Upper lobe of left lung (tissue), 6 donors: ENCODE data around the gene RALGDS. TPM values are rescaled to one million over a fixed set of nuclear protein-coding genes. Genes with fewer than 3 reads are reported as not detected.
"Not testable (repeated sequence)": the region's sequence is repeated elsewhere in the genome, so short reads cannot be mapped to it uniquely, and the experiment has no call there.

Experiments
- ATAC-seq, 2 donors: fragments of 200-7000 bp; cut with Tn5 transposase; one replicate each; pipeline ENCODE4 v1.9.1; 2022; ENCODE audit warnings: mild to moderate bottlenecking in 2 of 2, moderate library complexity in 2 of 2; ENCODE audit not compliant: low FRiP score in 2 of 2
- DNase-seq, 2 donors: peaks; one replicate each; pipeline ENCODE4 v3.0.0-alpha.2; 2019 to 2020
- H3K27ac ChIP-seq, 4 donors: fragments of 200-600 bp; sonication (generic); one replicate each; pipeline ENCODE4 v1.5.1; 2016 to 2019
- H3K27me3 ChIP-seq, 4 donors: fragments of 200-600 bp; sonication (generic); one replicate each; pipeline ENCODE4 v1.5.1; 2017 to 2019
- H3K36me3 ChIP-seq, 4 donors: fragments of 200-600 bp; sonication (generic); one replicate each; pipeline ENCODE4 v1.5.1; 2016 to 2019
- H3K4me1 ChIP-seq, 4 donors: fragments of 200-600 bp; sonication (generic); one replicate each; pipeline ENCODE4 v1.5.1; 2018 to 2019
- H3K4me3 ChIP-seq, 4 donors: fragments of 200-600 bp; sonication (generic); one replicate each; pipeline ENCODE4 v1.5.1; 2017 to 2019; ENCODE audit warnings: mild to moderate bottlenecking in 2 of 4, moderate library complexity in 1 of 4
- H3K9me3 ChIP-seq, 4 donors: fragments of 200-600 bp; sonication (generic); one replicate each; pipeline ENCODE4 v1.5.1; 2018 to 2019
- CTCF ChIP-seq, 6 experiments: fragments of 450-650 bp in 4 of 6; fragments of 200-600 bp in 2 of 6; sonication (generic) in 2 of 6; IDR thresholded peaks; one replicate each; pipeline ENCODE4 v1.5.1; 2016 to 2019; ENCODE audit warnings: antibody characterized with exemption in 6 of 6
- EP300 ChIP-seq, 4 donors: sonication (generic); formaldehyde crosslinking; IDR thresholded peaks; one replicate each; pipeline ENCODE4 v1.5.1; 2017; ENCODE audit warnings: antibody characterized with exemption in 4 of 4, control low read depth in 2 of 4
- POLR2A ChIP-seq, 4 donors: fragments of 450-650 bp; IDR thresholded peaks; one replicate each; pipeline ENCODE4 v1.5.1; 2016 to 2017; ENCODE audit warnings: antibody characterized with exemption in 4 of 4, mild to moderate bottlenecking in 2 of 4
- POLR2AphosphoS5 ChIP-seq, 2 donors: sonication (generic); formaldehyde crosslinking; IDR thresholded peaks; one replicate each; pipeline ENCODE4 v1.5.1; 2017; ENCODE audit warnings: antibody characterized with exemption in 2 of 2
- WGBS, 2 donors: methylation state at CpG; one replicate each; pipeline ENCODE4 v1.1.5; 2017 to 2018; 5-methylcytosine and 5-hydroxymethylcytosine counted together
- total RNA-seq, 6 donors: library from RNA; depleted of rRNA in 4 of 6; stranded (reverse); fragments of >200 nt in 4 of 6; gene quantifications; one replicate each; pipeline versions ENCODE4 v1.1.0 to v1.2.1, GENCODE V29; 2016 to 2021
- donor health status: DM: no; HTN: no; CAD: no; lungs with moderate emphysema.
- donor health status: DM: no; HTN: yes; CAD: no; lungs with severe emphysema.

Gene RALGDS
- total RNA-seq, 6 donors from 2014 or later: 57.1 to 117 (median 88.9) TPM

- H3K27ac ChIP-seq, H3K4me3 ChIP-seq, H3K9me3 ChIP-seq, DNase-seq, ATAC-seq, H3K27me3 ChIP-seq: not testable (repeated sequence)
- peaks cover 0 to 24% (median 20%) of the 10 kb centered on the region in 4 donors for H3K36me3 ChIP-seq
- peaks cover 0 to 11% (median 4%) of the 10 kb centered on the region in 4 donors for H3K4me1 ChIP-seq
- 40 to 59% methylated on average over 7 to 13 of the region's 14 CpGs for WGBS, 2 donors
Observed at GRCh38 chr9:133061019-133061763, 59.8 kb downstream of the RALGDS start.

- Histone ChIP-seq H3K9me3 (no peaks in the 10 kb centered on the region), H3K27ac (no peak overlapping the region), H3K4me3 (no peak overlapping the region), H3K27me3 (no peaks in the 10 kb centered on the region), H3K4me1 (peaks cover 0 to 11% (median 4%) of the 10 kb centered on the region in 4 donors), H3K36me3 (peaks cover 0 to 31% (median 28%) of the 10 kb centered on the region in 4 donors)
- no peak for TF ChIP-seq POLR2A (IDR thresholded peaks at IDR 0.05)
- TF ChIP-seq EP300 (IDR thresholded peaks at IDR 0.05): no peak
- TF ChIP-seq POLR2AphosphoS5 (IDR thresholded peaks at IDR 0.05): no peak
- no peak for TF ChIP-seq CTCF (IDR thresholded peaks at IDR 0.05)
- 40 to 44% methylated on average over 6 of the region's 6 CpGs for WGBS, 2 donors
- DNase-seq (no peak), ATAC-seq (no peak)
Observed at GRCh38 chr9:133060417-133060841, 60.6 kb downstream of the RALGDS start.

GRCh38 chr9:133059623-133060022 is 61.4 kb downstream of the RALGDS start:
- 40 to 43% methylated on average over 7 of the region's 7 CpGs for WGBS, 2 donors
- no peak for ATAC-seq

GRCh38 chr9:133058550-133059320 is 62.3 kb downstream of the RALGDS start:
- DNase-seq (no peak), ATAC-seq (no peak)
- H3K36me3 ChIP-seq: peaks cover 8 to 48% (median 43%) of the 10 kb centered on the region in 4 donors
- 65 to 74% methylated on average over 9 to 12 of the region's 12 CpGs for WGBS, 2 donors
- TF ChIP-seq POLR2AphosphoS5 (IDR thresholded peaks at IDR 0.05) (no peak), CTCF (IDR thresholded peaks at IDR 0.05) (no peak), POLR2A (IDR thresholded peaks at IDR 0.05) (no peak), EP300 (IDR thresholded peaks at IDR 0.05) (no peak)
- H3K4me3 ChIP-seq: no peak overlapping the region
- H3K27ac ChIP-seq: no peak overlapping the region
- H3K4me1 ChIP-seq: peaks cover 0 to 11% (median 4%) of the 10 kb centered on the region in 4 donors
- no peaks in the 10 kb centered on the region for H3K9me3 ChIP-seq
- H3K27me3 ChIP-seq: no peaks in the 10 kb centered on the region

More at GRCh38 chr9:133059623-133060022, 61.4 kb downstream of the RALGDS start:
- Histone ChIP-seq H3K4me3 (no peak overlapping the region), H3K36me3 (peaks cover under 1 to 39% (median 34%) of the 10 kb centered on the region in 4 donors), H3K4me1 (peaks cover 0 to 11% (median 4%) of the 10 kb centered on the region in 4 donors), H3K9me3 (no peaks in the 10 kb centered on the region), H3K27ac (no peak overlapping the region), H3K27me3 (no peaks in the 10 kb centered on the region)
- DNase-seq: no peak
- TF ChIP-seq CTCF (IDR thresholded peaks at IDR 0.05) (no peak), POLR2AphosphoS5 (IDR thresholded peaks at IDR 0.05) (no peak), EP300 (IDR thresholded peaks at IDR 0.05) (no peak), POLR2A (IDR thresholded peaks at IDR 0.05) (no peak)

GRCh38 chr9:133058071-133058470 is 63.0 kb downstream of the RALGDS start:
- Histone ChIP-seq H3K27ac (no peak overlapping the region), H3K27me3 (no peaks in the 10 kb centered on the region), H3K36me3 (peaks cover 8 to 55% (median 50%) of the 10 kb centered on the region in 4 donors), H3K4me1 (peaks cover 0 to 11% (median 4%) of the 10 kb centered on the region in 4 donors), H3K4me3 (no peak overlapping the region), H3K9me3 (no peaks in the 10 kb centered on the region)
- no peak for DNase-seq
- TF ChIP-seq CTCF (IDR thresholded peaks at IDR 0.05) (no peak), POLR2A (IDR thresholded peaks at IDR 0.05) (no peak), POLR2AphosphoS5 (IDR thresholded peaks at IDR 0.05) (no peak)
- ATAC-seq: no peak
- WGBS, 2 donors: 72 to 91% methylated on average over 6 of the region's 7 CpGs
